SK-N-SH treated with all-trans-retinoic acid at 6 μM for 48 hours (cell line): Measurements from ENCODE around the gene NAPA.

Experiments used
- ARNTL ChIP-seq: fragments of 450-650 bp; formaldehyde crosslinking; IDR thresholded peaks from 2 replicates; pipeline ENCODE4 v1.5.0; 2020; ENCODE audit warnings: low read depth, mild to moderate bottlenecking, moderate library complexity, borderline replicate concordance
- ESRRG ChIP-seq: fragments of 250-450 bp; sonication (Bioruptor Pico); IDR thresholded peaks from 2 replicates; pipeline ENCODE4 v1.6.1; 2021; ENCODE audit warnings: mild to moderate bottlenecking
- SNAI2 ChIP-seq: fragments of 250-450 bp; sonication (Bioruptor Pico); IDR thresholded peaks from 2 replicates; pipeline ENCODE4 v1.5.0; 2020; ENCODE audit warnings: mild to moderate bottlenecking, moderate library complexity
- TCF4 ChIP-seq: fragments of 250-450 bp; sonication (Bioruptor Pico); IDR thresholded peaks from 2 replicates; pipeline ENCODE4 v1.8.0; 2021; ENCODE audit warnings: mild to moderate bottlenecking, moderate library complexity, borderline replicate concordance
- TOX ChIP-seq: fragments of 250-450 bp; sonication (Bioruptor Pico); IDR thresholded peaks from 2 replicates; pipeline ENCODE4 v1.8.0; 2021; ENCODE audit warnings: mild to moderate bottlenecking, moderate library complexity, borderline replicate concordance
- ZFP3 ChIP-seq: fragments of 250-450 bp; sonication (Bioruptor Pico); IDR thresholded peaks from 2 replicates; pipeline ENCODE4 v1.5.0; 2020; ENCODE audit warnings: mild to moderate bottlenecking, moderate library complexity
- ZNF70 ChIP-seq: fragments of 450-650 bp; formaldehyde crosslinking; IDR thresholded peaks from 2 replicates; pipeline ENCODE4 v1.5.0; 2020; ENCODE audit warnings: mild to moderate bottlenecking, moderate library complexity
- ZNF8 ChIP-seq: fragments of 450-650 bp; formaldehyde crosslinking; IDR thresholded peaks from 2 replicates; pipeline ENCODE4 v1.5.0; 2020; ENCODE audit warnings: mild to moderate bottlenecking, moderate library complexity
- TF ChIP-seq, protein P1 (sequence below): fragments of 250-450 bp; sonication (Bioruptor Pico); IDR thresholded peaks from 2 replicates; pipeline ENCODE4 v1.5.1; 2020; ENCODE audit warnings: low read depth, mild to moderate bottlenecking, moderate library complexity
- TF ChIP-seq, protein P2 (sequence below): fragments of 250-450 bp; sonication (Bioruptor Pico); IDR thresholded peaks from 2 replicates; pipeline ENCODE4 v1.8.0; 2020; ENCODE audit warnings: mild to moderate bottlenecking, moderate library complexity, borderline replicate concordance

DNA sequence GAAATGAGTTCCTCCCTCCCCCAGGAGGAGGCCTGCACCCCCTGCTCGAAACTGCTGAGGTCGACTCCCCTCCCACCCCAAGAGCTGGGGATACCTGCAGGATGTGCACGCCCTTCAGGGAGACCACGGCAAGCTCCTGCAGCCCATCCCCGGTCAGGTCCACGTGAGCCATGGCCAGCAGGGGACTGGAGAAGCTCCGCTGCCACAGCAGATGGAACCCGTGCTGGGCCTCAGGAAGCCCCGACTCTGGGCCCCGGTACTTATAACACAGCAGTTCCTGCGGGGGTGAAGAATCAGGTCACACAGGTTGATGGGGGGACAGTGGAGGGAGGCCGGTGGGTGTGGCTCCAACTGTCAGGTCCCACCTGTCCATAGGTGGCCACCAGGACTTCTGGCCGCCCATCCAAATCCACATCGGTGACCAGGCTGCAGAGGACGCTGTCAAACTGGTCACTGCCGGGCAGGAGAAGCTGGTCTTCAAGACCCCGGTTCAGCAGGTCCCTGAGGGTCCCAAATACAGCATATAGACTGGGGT is 38.4 kb downstream of the NAPA start:
- TF ChIP-seq SNAI2 (CRISPR knock-in tag) (no peak), ZFP3 (CRISPR knock-in tag) (no peak), ZNF8 (CRISPR knock-in tag) (no peak), ZNF70 (CRISPR knock-in tag) (no peak), ARNTL (CRISPR knock-in tag) (no peak), TOX (CRISPR knock-in tag) (no peak), ESRRG (no peak), TCF4 (no peak)
- TF ChIP-seq, protein P1, sequence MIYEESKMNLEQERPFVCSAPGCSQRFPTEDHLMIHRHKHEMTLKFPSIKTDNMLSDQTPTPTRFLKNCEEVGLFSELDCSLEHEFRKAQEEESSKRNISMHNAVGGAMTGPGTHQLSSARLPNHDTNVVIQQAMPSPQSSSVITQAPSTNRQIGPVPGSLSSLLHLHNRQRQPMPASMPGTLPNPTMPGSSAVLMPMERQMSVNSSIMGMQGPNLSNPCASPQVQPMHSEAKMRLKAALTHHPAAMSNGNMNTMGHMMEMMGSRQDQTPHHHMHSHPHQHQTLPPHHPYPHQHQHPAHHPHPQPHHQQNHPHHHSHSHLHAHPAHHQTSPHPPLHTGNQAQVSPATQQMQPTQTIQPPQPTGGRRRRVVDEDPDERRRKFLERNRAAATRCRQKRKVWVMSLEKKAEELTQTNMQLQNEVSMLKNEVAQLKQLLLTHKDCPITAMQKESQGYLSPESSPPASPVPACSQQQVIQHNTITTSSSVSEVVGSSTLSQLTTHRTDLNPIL (CRISPR knock-in tag): no peak
- TF ChIP-seq, protein P2, sequence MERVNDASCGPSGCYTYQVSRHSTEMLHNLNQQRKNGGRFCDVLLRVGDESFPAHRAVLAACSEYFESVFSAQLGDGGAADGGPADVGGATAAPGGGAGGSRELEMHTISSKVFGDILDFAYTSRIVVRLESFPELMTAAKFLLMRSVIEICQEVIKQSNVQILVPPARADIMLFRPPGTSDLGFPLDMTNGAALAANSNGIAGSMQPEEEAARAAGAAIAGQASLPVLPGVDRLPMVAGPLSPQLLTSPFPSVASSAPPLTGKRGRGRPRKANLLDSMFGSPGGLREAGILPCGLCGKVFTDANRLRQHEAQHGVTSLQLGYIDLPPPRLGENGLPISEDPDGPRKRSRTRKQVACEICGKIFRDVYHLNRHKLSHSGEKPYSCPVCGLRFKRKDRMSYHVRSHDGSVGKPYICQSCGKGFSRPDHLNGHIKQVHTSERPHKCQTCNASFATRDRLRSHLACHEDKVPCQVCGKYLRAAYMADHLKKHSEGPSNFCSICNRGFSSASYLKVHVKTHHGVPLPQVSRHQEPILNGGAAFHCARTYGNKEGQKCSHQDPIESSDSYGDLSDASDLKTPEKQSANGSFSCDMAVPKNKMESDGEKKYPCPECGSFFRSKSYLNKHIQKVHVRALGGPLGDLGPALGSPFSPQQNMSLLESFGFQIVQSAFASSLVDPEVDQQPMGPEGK (CRISPR knock-in tag): no peak
